SHP77 treated with DMSO at 0.1 percent for 48 hours (cell line): Measurements from ENCODE around the gene MYO9A.

ENCODE experiments used
- DNase-seq: peaks from one replicate; lab custom pipeline; 2025; lab: John Stamatoyannopoulos, UW

The MYO9A gene

DNA sequence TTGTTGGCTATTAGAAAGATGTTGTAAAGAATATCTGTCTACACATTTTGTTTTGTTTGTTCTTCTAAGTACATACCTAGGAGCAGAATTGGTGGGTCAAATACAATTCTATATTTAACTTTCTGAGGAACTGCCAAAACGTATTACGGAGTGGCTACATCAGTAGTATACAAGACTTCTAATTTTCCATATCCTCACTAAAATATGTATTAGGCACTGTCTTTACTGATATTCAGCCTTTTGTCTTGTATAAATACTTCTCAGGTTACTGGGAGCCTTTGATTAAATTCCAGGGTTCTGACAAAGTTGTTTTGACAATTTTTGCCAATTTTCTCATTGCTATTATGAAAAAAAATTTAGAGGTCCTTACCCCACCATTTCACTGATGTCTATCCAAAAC lies 160.9 kb downstream of the MYO9A start:
- DNase-seq, result no peak

DNA sequence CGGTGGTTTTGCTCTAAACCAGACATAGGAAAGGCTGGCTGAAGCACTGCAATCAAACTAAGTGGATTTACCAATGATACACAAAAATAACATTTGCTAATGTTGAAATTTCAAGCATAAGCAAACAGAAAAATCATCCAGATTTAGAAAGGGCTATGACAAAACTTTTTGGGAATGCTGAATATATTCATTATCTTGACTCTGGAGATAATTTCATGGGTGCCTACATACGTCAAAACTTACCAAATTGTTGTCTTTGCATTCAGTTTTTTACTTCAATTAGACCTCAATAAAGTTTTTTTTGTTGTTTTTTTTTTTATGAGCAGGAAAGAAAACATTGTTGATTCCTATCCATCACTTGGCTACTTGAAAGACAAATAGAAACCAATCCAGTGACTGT lies 166.8 kb downstream of the MYO9A start:
- DNase-seq, result no peak

GRCh38 chr15:71945012-71945411 lies 172.9 kb downstream of the MYO9A start:
- no peak for DNase-seq

GRCh38 chr15:71943806-71944205 lies 174.1 kb downstream of the MYO9A start:
- DNase-seq, result no peak

DNA sequence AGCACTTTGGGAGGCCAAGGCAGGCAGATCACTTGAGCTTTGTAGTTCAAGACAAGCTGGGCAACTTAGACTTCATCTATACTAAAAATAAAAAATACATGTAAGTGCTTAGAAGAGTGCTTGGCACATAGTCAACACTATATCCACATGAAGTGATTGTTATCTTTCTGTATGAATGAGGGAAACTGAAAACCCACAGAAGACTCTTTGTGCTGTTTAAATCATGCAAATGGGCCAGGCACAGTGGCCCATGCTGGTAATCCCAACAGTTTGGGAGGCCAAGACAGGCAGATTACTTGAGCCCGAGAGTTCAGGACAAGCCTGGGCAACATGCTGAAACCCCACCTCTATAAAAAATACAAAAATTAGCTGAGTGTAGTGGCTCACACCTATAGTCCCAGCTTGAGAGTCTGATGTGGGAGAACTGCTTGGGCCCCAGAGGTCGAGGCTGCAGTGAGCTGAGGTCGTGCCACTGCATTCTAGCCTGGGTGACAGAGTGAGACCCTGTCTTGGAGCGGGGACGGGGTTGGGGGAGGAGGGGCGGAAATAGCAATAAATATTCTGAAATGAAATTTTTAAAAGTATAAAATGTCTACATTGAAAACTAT lies 177.9 kb downstream of the MYO9A start:
- DNase-seq, result no peak

DNA sequence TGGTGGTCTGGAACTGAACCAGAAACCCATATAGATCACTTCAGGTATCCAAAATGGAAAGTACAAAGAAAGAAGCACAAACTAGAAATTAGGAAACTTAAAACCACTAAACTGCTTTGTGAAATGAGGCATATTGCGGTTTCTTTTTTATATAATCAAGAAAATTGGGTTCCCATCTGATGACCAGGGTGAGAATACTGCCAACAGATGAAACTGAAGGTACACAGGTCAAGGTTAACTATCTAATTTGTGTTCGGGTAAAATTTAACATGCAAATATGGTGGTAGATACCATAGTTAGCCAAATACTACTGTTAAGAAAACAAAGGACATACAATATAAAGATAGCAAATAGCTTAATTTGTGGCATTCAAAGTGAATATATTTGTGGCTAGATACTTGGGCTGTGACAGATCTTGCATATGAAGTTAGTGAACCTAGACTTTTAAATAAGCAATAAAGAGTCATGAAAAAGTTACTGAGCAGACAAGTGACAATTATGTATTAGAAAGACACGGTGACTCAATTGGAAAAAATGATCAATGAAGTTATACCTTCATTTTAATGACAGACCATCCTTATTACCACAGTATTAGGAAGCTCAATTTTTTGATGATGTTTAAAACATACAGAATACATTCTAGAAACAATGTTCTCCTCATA lies 180.2 kb downstream of the MYO9A start:
- DNase-seq, result no peak

- no peak for DNase-seq
These were observed 183.5 kb downstream of the MYO9A start for GRCh38 chr15:71934446-71934845.

DNA sequence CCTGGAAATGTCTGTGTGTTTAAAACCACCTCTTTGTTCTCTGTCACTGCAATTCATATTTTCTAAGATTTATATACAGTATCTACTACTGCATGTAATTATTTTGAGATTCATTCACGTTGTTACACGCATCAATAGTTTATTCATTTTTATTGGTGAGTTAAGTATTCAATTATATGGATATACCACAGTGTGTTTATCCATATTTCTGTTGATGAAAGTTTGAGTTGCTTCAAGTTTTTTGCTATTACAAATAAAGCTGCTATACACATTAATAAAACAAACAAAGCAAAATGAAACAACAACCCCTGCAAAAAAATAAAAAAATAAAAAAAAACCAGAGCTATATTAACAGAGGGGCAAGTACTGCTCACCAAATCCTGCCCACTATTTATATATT lies 185.3 kb downstream of the MYO9A start:
- no peak for DNase-seq

DNA sequence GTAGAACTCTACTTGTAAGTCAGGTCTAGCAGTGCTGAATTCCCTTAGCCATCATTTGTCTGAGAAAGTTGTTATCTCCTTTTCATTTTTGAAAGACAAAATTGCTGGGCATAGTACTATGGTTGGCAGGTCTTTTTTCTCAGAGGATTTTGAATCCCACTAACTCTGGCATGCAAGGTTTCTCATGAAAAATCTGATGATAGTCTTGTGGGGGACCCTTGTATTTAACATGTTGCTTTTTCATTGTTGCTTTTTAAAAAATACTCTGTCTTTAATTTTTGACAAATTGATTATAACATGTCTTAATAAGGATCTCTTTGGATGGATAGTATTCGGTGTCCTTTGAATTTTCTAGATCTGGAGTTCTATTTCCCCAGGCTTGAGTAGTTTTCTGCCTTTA lies 186.7 kb downstream of the MYO9A start:
- no peak for DNase-seq

DNA sequence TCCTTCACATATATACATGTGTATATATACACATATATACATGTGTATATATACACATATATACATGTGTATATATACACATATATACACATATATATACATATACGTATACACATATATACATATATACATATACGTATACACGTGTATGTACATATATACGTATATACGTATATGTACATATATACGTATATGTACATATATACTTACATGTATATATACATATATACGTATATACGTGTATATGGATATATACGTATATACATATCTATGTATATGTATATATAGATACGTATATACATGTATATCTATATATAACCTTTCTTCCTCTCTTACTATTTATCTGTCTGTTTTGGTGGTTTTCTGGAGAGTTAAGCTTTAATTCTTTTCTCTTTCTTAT lies 192.8 kb downstream of the MYO9A start:
- no peak for DNase-seq

GRCh38 chr15:71921191-71921590 lies 196.8 kb downstream of the MYO9A start:
- no peak for DNase-seq

DNA sequence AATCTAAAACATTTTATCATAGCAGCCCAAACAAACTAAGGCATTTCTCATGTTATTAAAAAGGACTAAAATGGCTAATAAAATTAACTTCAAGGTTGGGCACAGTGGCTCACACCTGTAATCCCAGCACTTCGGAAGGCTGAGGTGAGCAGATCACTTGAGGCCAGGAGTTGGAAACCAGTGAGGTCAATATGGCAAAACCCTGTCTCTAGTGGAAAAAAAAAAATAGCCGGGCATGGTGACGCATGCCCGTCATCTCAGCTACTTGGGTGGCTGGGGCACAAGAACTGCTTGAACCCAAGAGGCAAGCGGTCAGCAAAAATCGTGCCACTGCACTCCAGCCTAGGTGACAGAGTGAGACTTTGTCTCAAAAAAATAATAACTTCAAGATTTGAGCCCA lies 197.4 kb downstream of the MYO9A start:
- DNase-seq, result no peak

DNA sequence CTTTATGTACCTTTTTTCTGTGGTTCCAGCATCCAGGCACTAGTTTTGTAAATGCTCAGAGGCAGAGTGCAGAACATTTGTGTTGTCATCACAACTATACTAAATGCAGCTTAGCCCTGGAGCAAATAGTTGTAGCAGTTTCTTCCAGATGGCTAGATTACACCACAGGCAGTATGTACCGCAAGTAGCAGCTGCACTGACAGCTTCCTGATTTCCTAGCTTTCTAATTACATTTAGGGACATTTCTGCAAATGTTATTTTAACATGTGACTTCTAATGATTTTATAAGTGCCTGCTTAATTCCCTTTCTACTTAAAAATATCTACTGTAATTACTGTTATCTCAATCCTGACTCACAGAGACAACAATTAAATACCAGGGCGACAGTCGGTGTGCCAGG lies 201.1 kb downstream of the MYO9A start:
- DNase-seq, result no peak

DNA sequence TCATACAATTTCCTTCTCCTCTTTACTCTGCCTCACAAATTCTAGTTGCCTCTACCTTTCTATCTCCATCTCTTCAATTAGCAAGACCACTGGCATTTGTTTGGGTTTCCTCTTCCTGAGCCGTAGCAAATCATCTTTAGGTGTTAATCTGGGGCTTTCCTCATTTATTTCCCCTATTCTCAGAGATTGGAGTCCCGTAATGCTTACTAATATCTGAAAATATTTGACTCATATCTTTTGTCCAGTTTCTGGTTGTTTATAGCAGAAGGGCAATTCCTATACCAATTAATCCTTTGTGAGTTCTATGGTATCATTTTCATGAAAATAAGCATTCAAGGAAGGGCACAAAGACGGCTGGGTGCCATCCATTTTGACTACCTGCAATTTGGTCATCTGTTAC lies 203.9 kb downstream of the MYO9A start:
- no peak for DNase-seq

- no peak for DNase-seq
These were observed 218.3 kb downstream of the MYO9A start for GRCh38 chr15:71899674-71900073.

DNA sequence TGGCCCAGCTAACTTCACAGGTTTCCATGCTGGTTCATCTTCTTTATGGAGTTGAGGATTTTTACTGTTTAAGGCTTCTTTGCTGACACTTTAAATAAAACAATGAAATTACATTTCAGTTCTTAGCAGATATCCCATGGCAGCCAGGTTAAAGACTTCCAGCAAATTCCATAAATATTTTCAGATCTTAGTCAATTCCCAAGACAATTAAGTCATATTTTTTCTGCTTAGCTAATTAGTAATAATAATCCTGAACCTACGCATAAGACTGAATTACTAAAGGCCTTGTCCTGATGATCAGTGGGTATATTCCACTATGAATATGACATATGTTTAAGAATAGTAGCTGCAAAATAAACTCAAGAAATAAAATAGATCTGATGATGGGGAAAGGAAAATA lies 224.3 kb downstream of the MYO9A start:
- DNase-seq, result no peak

DNA sequence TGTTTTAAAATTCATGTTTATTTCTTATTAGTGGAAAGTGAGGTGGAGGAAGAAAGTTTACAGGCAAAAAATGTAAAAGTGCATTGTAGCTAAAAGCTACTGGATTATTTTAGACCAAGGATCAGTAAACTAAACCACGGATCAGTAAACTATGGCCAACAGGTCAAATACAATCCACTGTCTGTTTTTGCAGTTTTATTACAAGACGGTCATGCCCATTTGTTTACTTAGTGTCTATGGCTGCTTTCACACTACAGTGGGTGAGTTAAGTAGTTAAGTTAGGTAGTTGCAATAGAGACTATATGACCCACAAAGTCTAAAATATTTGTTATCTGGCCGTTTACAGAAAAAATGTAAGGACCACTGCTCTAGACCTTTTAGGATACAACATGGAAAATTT lies 225.6 kb downstream of the MYO9A start:
- no peak for DNase-seq

DNA sequence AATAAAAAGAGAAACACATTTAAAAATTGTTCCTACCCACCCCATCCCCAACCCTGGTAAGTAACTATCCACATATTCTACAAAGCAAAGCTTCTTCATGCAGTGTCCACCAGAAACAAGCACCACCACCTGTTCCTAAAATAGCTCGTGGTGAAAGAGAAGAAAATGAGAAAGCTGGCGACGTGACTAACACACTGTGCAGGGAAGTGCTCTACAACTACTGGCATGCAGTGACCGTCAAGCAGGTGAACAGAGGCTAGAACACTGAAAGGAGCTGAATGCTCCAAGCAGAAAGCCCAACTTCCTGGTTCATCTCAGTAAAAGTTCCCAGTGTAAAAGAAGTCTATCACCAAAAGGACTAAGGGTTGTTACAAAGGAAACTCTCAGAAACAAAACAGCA lies 226.9 kb downstream of the MYO9A start:
- no peak for DNase-seq

- no peak for DNase-seq
These were observed 228.0 kb downstream of the MYO9A start for GRCh38 chr15:71889947-71890346.

GRCh38 chr15:71889385-71889784 lies 228.6 kb downstream of the MYO9A start:
- no peak for DNase-seq

DNA sequence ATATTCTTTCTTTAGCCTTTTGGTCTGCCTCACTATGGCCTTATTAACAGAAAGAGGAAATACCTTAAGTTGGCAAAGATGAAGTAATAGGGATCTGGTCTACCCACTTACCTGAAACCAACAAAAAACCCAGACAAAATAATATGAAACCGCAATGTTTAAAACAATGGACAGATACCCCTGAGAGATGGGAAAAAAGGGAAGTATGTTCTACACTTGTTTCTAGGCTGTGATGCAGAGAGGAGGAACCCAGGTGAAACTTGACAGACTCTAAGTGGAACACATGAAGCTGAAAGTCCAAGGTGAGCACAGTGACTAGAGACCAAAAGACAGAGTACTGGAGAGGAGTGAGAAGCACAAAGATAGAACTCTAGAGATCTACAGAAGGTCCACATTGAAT lies 229.2 kb downstream of the MYO9A start:
- no peak for DNase-seq

GRCh38 chr15:71885390-71885789 lies 232.6 kb downstream of the MYO9A start:
- DNase-seq, result no peak

GRCh38 chr15:71883447-71883846 lies 234.5 kb downstream of the MYO9A start:
- no peak for DNase-seq

DNA sequence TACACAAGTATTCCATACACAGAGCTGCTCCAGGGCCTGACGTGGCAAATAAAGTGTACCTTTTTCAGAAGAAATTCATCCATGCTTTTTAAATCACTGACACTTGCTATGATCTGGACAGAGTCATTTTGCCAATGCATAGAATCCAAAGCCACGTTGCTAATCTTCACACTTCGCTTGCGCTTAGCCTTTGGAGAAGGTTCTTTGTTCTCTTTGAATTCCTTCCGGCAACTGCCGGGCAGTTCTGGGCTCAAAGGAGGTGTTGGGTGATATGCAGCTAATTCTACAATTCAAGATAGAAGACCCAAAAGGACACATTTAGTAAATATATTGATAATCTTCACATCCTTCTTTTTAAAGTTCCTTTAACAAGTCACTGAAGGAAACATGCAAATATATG lies 237.7 kb downstream of the MYO9A start:
- DNase-seq, result no peak
